Measurements from ENCODE around the gene UNC13A.

The UNC13A gene

GRCh38 chr19:17711851-17712250, 23.7 kb upstream of the UNC13A start:
- TF ChIP-seq REST (IDR thresholded peaks at IDR 0.05; ENCODE audit: insufficient read depth in 1 of 2, low read depth in 2 of 2, low read length in 2 of 2), result no peak
- TF ChIP-seq POLR2AphosphoS5 (IDR thresholded peaks at IDR 0.05; ENCODE audit: low read depth, low read length), result no peak
- TF ChIP-seq SIN3A (IDR thresholded peaks at IDR 0.05; ENCODE audit: borderline replicate concordance, insufficient read depth, low read length), result no peak
- TF ChIP-seq TAF1 (IDR thresholded peaks at IDR 0.05; ENCODE audit: borderline replicate concordance, insufficient read depth, low read length), result no peak
- TF ChIP-seq FOXP2 (optimal IDR thresholded peaks at IDR 0.05; ENCODE audit: borderline replicate concordance, extremely low read depth, extremely low read length, insufficient read depth), result no peak

GRCh38 chr19:17706750-17707181, 18.6 kb upstream of the UNC13A start:
- TF ChIP-seq SIN3A (IDR thresholded peaks at IDR 0.05; ENCODE audit: borderline replicate concordance, insufficient read depth, low read length) (no peak), REST (IDR thresholded peaks at IDR 0.05; ENCODE audit: insufficient read depth in 1 of 2, low read depth in 2 of 2, low read length in 2 of 2) (no peak)

- TF ChIP-seq POLR2AphosphoS5 (IDR thresholded peaks at IDR 0.05; ENCODE audit: low read depth, low read length) (no peak), SIN3A (IDR thresholded peaks at IDR 0.05; ENCODE audit: borderline replicate concordance, insufficient read depth, low read length) (no peak), FOXP2 (optimal IDR thresholded peaks at IDR 0.05; ENCODE audit: borderline replicate concordance, extremely low read depth, extremely low read length, insufficient read depth) (no peak), REST (IDR thresholded peaks at IDR 0.05; ENCODE audit: insufficient read depth in 1 of 2, low read depth in 2 of 2, low read length in 2 of 2) (no peak), TAF1 (IDR thresholded peaks at IDR 0.05; ENCODE audit: borderline replicate concordance, insufficient read depth, low read length) (no peak)
Measured at GRCh38 chr19:17703824-17704463, 15.8 kb upstream of the UNC13A start.

- TF ChIP-seq TAF1 (IDR thresholded peaks at IDR 0.05; ENCODE audit: borderline replicate concordance, insufficient read depth, low read length) (no peak), POLR2AphosphoS5 (IDR thresholded peaks at IDR 0.05; ENCODE audit: low read depth, low read length) (no peak), REST (IDR thresholded peaks at IDR 0.05; ENCODE audit: insufficient read depth in 1 of 2, low read depth in 2 of 2, low read length in 2 of 2) (no peak), SIN3A (IDR thresholded peaks at IDR 0.05; ENCODE audit: borderline replicate concordance, insufficient read depth, low read length) (no peak), FOXP2 (optimal IDR thresholded peaks at IDR 0.05; ENCODE audit: borderline replicate concordance, extremely low read depth, extremely low read length, insufficient read depth) (no peak)
Measured at GRCh38 chr19:17695198-17695597, 7.0 kb upstream of the UNC13A start.

GRCh38 chr19:17692566-17692965, 4.4 kb upstream of the UNC13A start:
- TF ChIP-seq FOXP2 (optimal IDR thresholded peaks at IDR 0.05; ENCODE audit: borderline replicate concordance, extremely low read depth, extremely low read length, insufficient read depth) (no peak), SIN3A (IDR thresholded peaks at IDR 0.05; ENCODE audit: borderline replicate concordance, insufficient read depth, low read length) (no peak), POLR2AphosphoS5 (IDR thresholded peaks at IDR 0.05; ENCODE audit: low read depth, low read length) (no peak), TAF1 (IDR thresholded peaks at IDR 0.05; ENCODE audit: borderline replicate concordance, insufficient read depth, low read length) (no peak), REST (IDR thresholded peaks at IDR 0.05; ENCODE audit: insufficient read depth in 1 of 2, low read depth in 2 of 2, low read length in 2 of 2) (no peak)

All from PFSK-1 (cell line).